ENCODE data around the gene MGAT5.

The MGAT5 gene

GRCh38 chr2:134372141-134372540, 118.3 kb downstream of the MGAT5 start:
- TF ChIP-seq POLR2A (IDR thresholded peaks at IDR 0.05; ENCODE audit: extremely low read depth, insufficient read length), result no peak
- TF ChIP-seq MYC (IDR thresholded peaks at IDR 0.05; ENCODE audit: low read depth, low read length), result no peak
- no peak for TF ChIP-seq CTCF (IDR thresholded peaks at IDR 0.05; ENCODE audit: low read depth, low read length)
- TF ChIP-seq MAX (IDR thresholded peaks at IDR 0.05; ENCODE audit: low read depth, low read length), result no peak
- no peak for DNase-seq (ENCODE audit: low read depth)
- H3K4me3 ChIP-seq (ENCODE audit: low read depth, low read length), result no peak overlapping the region

- DNase-seq (ENCODE audit: low read depth), result no peak
- TF ChIP-seq CTCF (IDR thresholded peaks at IDR 0.05; ENCODE audit: low read depth, low read length), result no peak
- TF ChIP-seq POLR2A (IDR thresholded peaks at IDR 0.05; ENCODE audit: extremely low read depth, insufficient read length), result no peak
- TF ChIP-seq MYC (IDR thresholded peaks at IDR 0.05; ENCODE audit: low read depth, low read length), result no peak
- TF ChIP-seq MAX (IDR thresholded peaks at IDR 0.05; ENCODE audit: low read depth, low read length), result no peak
- H3K4me3 ChIP-seq (ENCODE audit: low read depth, low read length), result no peak overlapping the region
Measured at GRCh38 chr2:134372611-134373131, 118.8 kb downstream of the MGAT5 start.

GRCh38 chr2:134375935-134376334, 122.1 kb downstream of the MGAT5 start:
- no peak for DNase-seq (ENCODE audit: low read depth)
- no peak overlapping the region for H3K4me3 ChIP-seq (ENCODE audit: low read depth, low read length)
- TF ChIP-seq CTCF (IDR thresholded peaks at IDR 0.05; ENCODE audit: low read depth, low read length) (no peak), MYC (IDR thresholded peaks at IDR 0.05; ENCODE audit: low read depth, low read length) (no peak), MAX (IDR thresholded peaks at IDR 0.05; ENCODE audit: low read depth, low read length) (no peak), POLR2A (IDR thresholded peaks at IDR 0.05; ENCODE audit: extremely low read depth, insufficient read length) (no peak)

- no peak for DNase-seq (ENCODE audit: low read depth)
- TF ChIP-seq MYC (IDR thresholded peaks at IDR 0.05; ENCODE audit: low read depth, low read length) (no peak), POLR2A (IDR thresholded peaks at IDR 0.05; ENCODE audit: extremely low read depth, insufficient read length) (no peak), MAX (IDR thresholded peaks at IDR 0.05; ENCODE audit: low read depth, low read length) (no peak), CTCF (IDR thresholded peaks at IDR 0.05; ENCODE audit: low read depth, low read length) (no peak)
- no peak overlapping the region for H3K4me3 ChIP-seq (ENCODE audit: low read depth, low read length)
Measured at GRCh38 chr2:134377730-134378129, 123.9 kb downstream of the MGAT5 start.

GRCh38 chr2:134379293-134379692, 125.4 kb downstream of the MGAT5 start:
- TF ChIP-seq POLR2A (IDR thresholded peaks at IDR 0.05; ENCODE audit: extremely low read depth, insufficient read length), result no peak
- no peak overlapping the region for H3K4me3 ChIP-seq (ENCODE audit: low read depth, low read length)
- no peak for DNase-seq (ENCODE audit: low read depth)

- TF ChIP-seq CTCF (IDR thresholded peaks at IDR 0.05; ENCODE audit: low read depth, low read length) (no peak), MAX (IDR thresholded peaks at IDR 0.05; ENCODE audit: low read depth, low read length) (no peak), POLR2A (IDR thresholded peaks at IDR 0.05; ENCODE audit: extremely low read depth, insufficient read length) (no peak), MYC (IDR thresholded peaks at IDR 0.05; ENCODE audit: low read depth, low read length) (no peak)
- no peak overlapping the region for H3K4me3 ChIP-seq (ENCODE audit: low read depth, low read length)
Measured at GRCh38 chr2:134379722-134380121, 125.8 kb downstream of the MGAT5 start.

More at GRCh38 chr2:134379722-134380121, 125.8 kb downstream of the MGAT5 start:
- no peak for DNase-seq (ENCODE audit: low read depth)

Measured in NB4 (cell line).